Measurements from ENCODE around the gene CDK10.

Gene CDK10

DNA sequence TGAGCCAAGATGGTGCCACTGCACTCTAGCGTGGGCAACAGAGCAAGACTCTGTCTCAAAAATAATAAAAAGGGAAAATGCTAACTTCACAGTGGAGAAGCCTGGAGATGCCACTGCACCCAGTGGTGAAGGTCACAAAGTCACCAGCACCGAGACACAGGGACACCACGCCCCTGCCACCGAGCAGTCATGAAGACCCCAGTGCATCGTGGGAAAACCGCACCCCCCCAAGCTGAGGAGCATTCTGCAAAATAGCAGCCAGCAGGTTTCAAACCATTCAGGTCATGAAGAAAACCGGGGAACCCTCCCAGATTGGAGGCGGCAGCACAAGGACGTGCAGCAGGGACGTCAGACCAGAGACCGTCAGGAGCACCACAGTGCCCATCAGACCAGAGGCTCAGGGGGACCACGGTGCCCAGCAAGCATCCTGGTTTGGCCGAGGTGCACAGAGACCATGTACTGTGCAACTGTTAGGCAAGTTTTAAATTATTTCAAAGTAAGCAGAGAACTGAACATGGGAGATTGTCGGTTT lies 42.7 kb upstream of the CDK10 start:
- H3K79me2 ChIP-seq (ENCODE audit: control insufficient read depth, low read length) = no peaks in the 10 kb centered on the region
- H3K27me3 ChIP-seq (ENCODE audit: control insufficient read depth, low read length) = no peaks in the 10 kb centered on the region
- H3K4me2 ChIP-seq (ENCODE audit: low read length) = no peak overlapping the region
- peaks cover 21% of the 10 kb centered on the region for H3K36me3 ChIP-seq (ENCODE audit: control insufficient read depth, low read length)
- H4K20me1 ChIP-seq (ENCODE audit: control insufficient read depth, insufficient read depth, low read depth, low read length) = 0 out of 2 replicates have a peak, but pooled peaks cover 4% of the 10 kb centered on the region
- H3K9me3 ChIP-seq (ENCODE audit: control insufficient read depth, insufficient read depth, low read length) = no peaks in the 10 kb centered on the region
- no peaks in the 10 kb centered on the region for H3F3A ChIP-seq (ENCODE audit: control insufficient read depth, insufficient read depth)
- H3K9me2 ChIP-seq (replicated peaks; ENCODE audit: control insufficient read depth, low read length) = no peaks in the 10 kb centered on the region
- H3K4me1 ChIP-seq (ENCODE audit: control insufficient read depth, low read length) = no peaks in the 10 kb centered on the region
- TF ChIP-seq EZH2phosphoT487 (IDR thresholded peaks at IDR 0.05; ENCODE audit: borderline replicate concordance, low read length) (no peak), CTCF (IDR thresholded peaks at IDR 0.05; ENCODE audit: low read depth, low read length, poor library complexity, severe bottlenecking) (no peak)
- H3K27ac ChIP-seq (ENCODE audit: low read depth, low read length) = no peak overlapping the region
- H3K4me3 ChIP-seq (ENCODE audit: low read length) = no peak overlapping the region

DNA sequence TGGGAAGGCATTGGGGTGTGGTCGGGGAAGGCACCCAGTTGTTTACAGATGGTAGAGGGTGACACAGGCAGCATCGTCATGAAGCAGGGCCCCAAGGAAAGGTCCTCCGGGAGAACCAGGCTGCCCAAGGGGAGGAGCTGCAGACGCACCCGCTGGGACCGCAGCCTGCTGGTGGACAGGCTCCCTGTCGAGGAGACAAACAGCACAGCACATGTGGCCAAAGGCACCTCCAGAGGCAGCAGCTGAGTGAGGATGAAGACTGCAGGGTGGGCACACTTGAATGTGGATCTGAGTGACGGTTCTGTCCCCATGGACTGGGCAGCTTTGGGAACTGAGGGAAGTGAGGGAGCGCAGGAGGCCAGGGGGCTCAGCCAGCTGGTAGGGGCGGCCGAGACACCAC lies 41.4 kb upstream of the CDK10 start:
- Histone ChIP-seq H3K4me3 (ENCODE audit: low read length) (no peak overlapping the region), H3K27ac (ENCODE audit: low read depth, low read length) (no peak overlapping the region), H3K4me2 (ENCODE audit: low read length) (no peak overlapping the region), H3K79me2 (ENCODE audit: control insufficient read depth, low read length) (no peaks in the 10 kb centered on the region), H4K20me1 (ENCODE audit: control insufficient read depth, insufficient read depth, low read depth, low read length) (0 out of 2 replicates have a peak, but pooled peaks cover 4% of the 10 kb centered on the region), H3K27me3 (ENCODE audit: control insufficient read depth, low read length) (no peaks in the 10 kb centered on the region), H3F3A (ENCODE audit: control insufficient read depth, insufficient read depth) (no peaks in the 10 kb centered on the region), H3K9me2 (replicated peaks; ENCODE audit: control insufficient read depth, low read length) (no peaks in the 10 kb centered on the region), H3K36me3 (ENCODE audit: control insufficient read depth, low read length) (peaks cover 23% of the 10 kb centered on the region), H3K9me3 (ENCODE audit: control insufficient read depth, insufficient read depth, low read length) (no peaks in the 10 kb centered on the region), H3K4me1 (ENCODE audit: control insufficient read depth, low read length) (no peaks in the 10 kb centered on the region)
- TF ChIP-seq EZH2phosphoT487 (IDR thresholded peaks at IDR 0.05; ENCODE audit: borderline replicate concordance, low read length) (no peak), CTCF (IDR thresholded peaks at IDR 0.05; ENCODE audit: low read depth, low read length, poor library complexity, severe bottlenecking) (no peak)

GRCh38 chr16:89646270-89646669 lies 40.2 kb upstream of the CDK10 start:
- H3K4me3 ChIP-seq (ENCODE audit: low read length) = no peak overlapping the region

More at GRCh38 chr16:89646270-89646669, 40.2 kb upstream of the CDK10 start:
- Histone ChIP-seq H3K4me1 (ENCODE audit: control insufficient read depth, low read length) (no peaks in the 10 kb centered on the region), H3K4me2 (ENCODE audit: low read length) (no peak overlapping the region), H3K27me3 (ENCODE audit: control insufficient read depth, low read length) (no peaks in the 10 kb centered on the region), H4K20me1 (ENCODE audit: control insufficient read depth, insufficient read depth, low read depth, low read length) (0 out of 2 replicates have a peak, but pooled peaks cover 4% of the 10 kb centered on the region), H3K9me3 (ENCODE audit: control insufficient read depth, insufficient read depth, low read length) (no peaks in the 10 kb centered on the region), H3K36me3 (ENCODE audit: control insufficient read depth, low read length) (peaks cover 23% of the 10 kb centered on the region), H3K79me2 (ENCODE audit: control insufficient read depth, low read length) (0 out of 2 replicates have a peak, but pooled peaks cover 2% of the 10 kb centered on the region), H3K27ac (ENCODE audit: low read depth, low read length) (no peak overlapping the region), H3K9me2 (replicated peaks; ENCODE audit: control insufficient read depth, low read length) (no peaks in the 10 kb centered on the region), H3F3A (ENCODE audit: control insufficient read depth, insufficient read depth) (no peaks in the 10 kb centered on the region)
- no peak for TF ChIP-seq EZH2phosphoT487 (IDR thresholded peaks at IDR 0.05; ENCODE audit: borderline replicate concordance, low read length)
- no peak for TF ChIP-seq CTCF (IDR thresholded peaks at IDR 0.05; ENCODE audit: low read depth, low read length, poor library complexity, severe bottlenecking)
